Measurements from ENCODE around the gene CCP110. TPM values are rescaled to one million over a fixed set of nuclear protein-coding genes. Genes with fewer than 3 reads are reported as not detected.

The CCP110 gene, protein sequence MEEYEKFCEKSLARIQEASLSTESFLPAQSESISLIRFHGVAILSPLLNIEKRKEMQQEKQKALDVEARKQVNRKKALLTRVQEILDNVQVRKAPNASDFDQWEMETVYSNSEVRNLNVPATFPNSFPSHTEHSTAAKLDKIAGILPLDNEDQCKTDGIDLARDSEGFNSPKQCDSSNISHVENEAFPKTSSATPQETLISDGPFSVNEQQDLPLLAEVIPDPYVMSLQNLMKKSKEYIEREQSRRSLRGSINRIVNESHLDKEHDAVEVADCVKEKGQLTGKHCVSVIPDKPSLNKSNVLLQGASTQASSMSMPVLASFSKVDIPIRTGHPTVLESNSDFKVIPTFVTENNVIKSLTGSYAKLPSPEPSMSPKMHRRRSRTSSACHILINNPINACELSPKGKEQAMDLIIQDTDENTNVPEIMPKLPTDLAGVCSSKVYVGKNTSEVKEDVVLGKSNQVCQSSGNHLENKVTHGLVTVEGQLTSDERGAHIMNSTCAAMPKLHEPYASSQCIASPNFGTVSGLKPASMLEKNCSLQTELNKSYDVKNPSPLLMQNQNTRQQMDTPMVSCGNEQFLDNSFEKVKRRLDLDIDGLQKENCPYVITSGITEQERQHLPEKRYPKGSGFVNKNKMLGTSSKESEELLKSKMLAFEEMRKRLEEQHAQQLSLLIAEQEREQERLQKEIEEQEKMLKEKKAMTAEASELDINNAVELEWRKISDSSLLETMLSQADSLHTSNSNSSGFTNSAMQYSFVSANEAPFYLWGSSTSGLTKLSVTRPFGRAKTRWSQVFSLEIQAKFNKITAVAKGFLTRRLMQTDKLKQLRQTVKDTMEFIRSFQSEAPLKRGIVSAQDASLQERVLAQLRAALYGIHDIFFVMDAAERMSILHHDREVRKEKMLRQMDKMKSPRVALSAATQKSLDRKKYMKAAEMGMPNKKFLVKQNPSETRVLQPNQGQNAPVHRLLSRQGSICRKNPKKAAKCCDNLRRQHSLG
- total RNA-seq (10 to 100 TPM in 5 of 9 donors, 1 to 10 TPM in 4; 6.2 to 14.0 (median 10.6) TPM), polyA plus RNA-seq (10 to 100 TPM in 1 of 3 donors, 1 to 10 TPM in 2; 3.0 to 10.4 (median 6.1) TPM)
- long read RNA-seq, donor 1, partial matches to known transcripts, result 0 of 1 reads
- long read RNA-seq, donor 1, other reads (novel, unspliced or antisense), result 0 of 1 reads
- long read RNA-seq, donor 2, partial matches to known transcripts, result 0 of 19 reads
- long read RNA-seq, donor 2, other reads (novel, unspliced or antisense), result 19 of 19 reads
- long read RNA-seq, donor 3, result 0 reads
- long read RNA-seq, donor 4, result 0 reads
- long read RNA-seq, donor 5, full-length matches to known transcripts, result 1 of 4 reads
- long read RNA-seq, donor 5, partial matches to known transcripts, result 0 of 4 reads
- long read RNA-seq, donor 5, other reads (novel, unspliced or antisense), result 3 of 4 reads
- long read RNA-seq, donor 6, partial matches to known transcripts, result 3 of 3 reads
- long read RNA-seq, donor 6, other reads (novel, unspliced or antisense), result 0 of 3 reads
- long read RNA-seq, donor 7, partial matches to known transcripts, result 0 of 1 reads
- long read RNA-seq, donor 7, other reads (novel, unspliced or antisense), result 0 of 1 reads
- long read RNA-seq, donor 8, full-length matches to known transcripts, result 1 of 1 reads
- long read RNA-seq, donor 8, partial matches to known transcripts, result 0 of 1 reads
- long read RNA-seq, donor 8, other reads (novel, unspliced or antisense), result 0 of 1 reads
- long read RNA-seq, donor 9, result 0 reads
- long read RNA-seq, donor 10, result 0 reads

DNA sequence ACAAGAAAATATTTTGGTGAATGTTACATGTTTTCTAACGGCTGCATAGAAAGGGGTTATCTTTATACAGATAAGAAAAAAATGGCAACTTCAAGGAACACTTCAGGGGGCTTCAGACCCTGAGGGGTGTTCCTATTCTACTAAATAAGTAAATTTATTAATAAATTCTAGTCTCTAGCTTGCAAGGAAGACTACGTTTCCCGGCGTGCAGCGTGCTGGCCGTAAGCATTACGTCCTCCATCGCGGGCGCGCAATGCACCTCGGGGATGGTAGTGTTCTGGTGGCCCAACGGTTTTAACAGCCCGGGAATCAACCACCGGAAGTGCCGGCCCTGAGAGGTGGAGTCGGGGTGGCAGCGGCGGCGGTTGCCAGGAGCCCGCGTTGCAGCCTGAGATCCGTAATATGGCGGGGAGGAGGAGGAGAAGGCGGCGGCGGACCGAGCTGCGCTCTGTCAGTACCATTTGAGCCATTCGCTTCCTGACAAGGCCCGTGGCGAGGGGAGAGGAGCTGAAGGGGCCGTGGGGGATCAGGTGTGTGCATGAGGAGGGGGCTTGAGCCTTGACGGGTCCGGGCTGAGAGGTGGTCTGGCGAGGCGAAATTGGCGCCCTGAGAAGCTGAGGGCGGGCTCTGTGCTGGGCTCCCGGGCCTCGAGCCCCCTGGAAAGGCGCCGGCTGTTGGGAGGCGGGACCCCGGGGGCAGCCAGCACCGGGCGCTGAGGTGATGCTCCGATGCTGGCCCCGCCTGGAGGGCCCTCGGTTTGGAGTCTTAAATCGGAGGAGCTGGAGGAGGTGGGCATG is at the start of gene CCP110:
CCP110 (plus strand) TSS at position 384 of the 797 bp plus-strand sequence. CDS start 3,940 bp downstream, outside the sequence.
- H3K4me3 ChIP-seq, result peak within 1 kb of the TSS; percentile 68 to 87 (median 77)
- intact Hi-C loops (cut with DNase I), result no loop called here
- TF ChIP-seq, protein P1, sequence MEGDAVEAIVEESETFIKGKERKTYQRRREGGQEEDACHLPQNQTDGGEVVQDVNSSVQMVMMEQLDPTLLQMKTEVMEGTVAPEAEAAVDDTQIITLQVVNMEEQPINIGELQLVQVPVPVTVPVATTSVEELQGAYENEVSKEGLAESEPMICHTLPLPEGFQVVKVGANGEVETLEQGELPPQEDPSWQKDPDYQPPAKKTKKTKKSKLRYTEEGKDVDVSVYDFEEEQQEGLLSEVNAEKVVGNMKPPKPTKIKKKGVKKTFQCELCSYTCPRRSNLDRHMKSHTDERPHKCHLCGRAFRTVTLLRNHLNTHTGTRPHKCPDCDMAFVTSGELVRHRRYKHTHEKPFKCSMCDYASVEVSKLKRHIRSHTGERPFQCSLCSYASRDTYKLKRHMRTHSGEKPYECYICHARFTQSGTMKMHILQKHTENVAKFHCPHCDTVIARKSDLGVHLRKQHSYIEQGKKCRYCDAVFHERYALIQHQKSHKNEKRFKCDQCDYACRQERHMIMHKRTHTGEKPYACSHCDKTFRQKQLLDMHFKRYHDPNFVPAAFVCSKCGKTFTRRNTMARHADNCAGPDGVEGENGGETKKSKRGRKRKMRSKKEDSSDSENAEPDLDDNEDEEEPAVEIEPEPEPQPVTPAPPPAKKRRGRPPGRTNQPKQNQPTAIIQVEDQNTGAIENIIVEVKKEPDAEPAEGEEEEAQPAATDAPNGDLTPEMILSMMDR (IDR thresholded peaks at IDR 0.05), result no peak
- TF ChIP-seq POLR2A (IDR thresholded peaks at IDR 0.05), result peak; percentile 29 to 77
- WGBS, 4 donors, result 1 to 4% (median 2%) methylated on average over 29 to 51 of the region's 51 CpGs
- DNase-seq, result peak; percentile 95 to 99 (median 97)
- H3K27me3 ChIP-seq, result no peaks in the 10 kb centered on the region
- H3K9me3 ChIP-seq (replicated peaks in 1 of 3), result no peaks in the 10 kb centered on the region
- peaks cover 0 to 9% of the 10 kb centered on the region in 2 donors for H3K36me3 ChIP-seq (replicated peaks in 1 of 2)
- H3K4me1 ChIP-seq (replicated peaks in 1 of 2), result peaks cover 13 to 28% of the 10 kb centered on the region in 2 donors
- H3K27ac ChIP-seq, result peak within 1 kb of the TSS in 4 of 5 donors; percentile 20 to 63 (median 42)

DNA sequence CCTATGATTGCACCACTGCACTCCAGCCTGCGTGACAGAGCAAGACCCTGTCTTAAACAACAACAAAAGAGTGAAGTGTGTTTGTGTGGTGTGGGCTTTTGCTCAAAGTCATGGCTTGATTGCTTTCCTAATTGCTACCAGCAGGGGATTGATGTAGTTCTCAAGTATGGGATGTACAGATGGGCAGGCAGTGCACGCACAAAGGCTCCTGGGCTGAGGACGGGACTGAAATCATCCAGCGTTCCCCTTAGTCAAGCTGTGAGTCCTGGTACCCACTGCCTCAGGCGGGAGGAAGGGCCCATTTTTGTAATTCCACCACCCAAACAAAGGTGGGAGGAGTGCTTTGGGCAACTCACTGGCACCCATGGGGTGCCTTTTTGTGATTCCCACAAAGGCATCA is 49.1 kb upstream of the CCP110 start:
- TF ChIP-seq, protein P1 (IDR thresholded peaks at IDR 0.05), result no peak
- no peak for TF ChIP-seq POLR2A (IDR thresholded peaks at IDR 0.05)

DNA sequence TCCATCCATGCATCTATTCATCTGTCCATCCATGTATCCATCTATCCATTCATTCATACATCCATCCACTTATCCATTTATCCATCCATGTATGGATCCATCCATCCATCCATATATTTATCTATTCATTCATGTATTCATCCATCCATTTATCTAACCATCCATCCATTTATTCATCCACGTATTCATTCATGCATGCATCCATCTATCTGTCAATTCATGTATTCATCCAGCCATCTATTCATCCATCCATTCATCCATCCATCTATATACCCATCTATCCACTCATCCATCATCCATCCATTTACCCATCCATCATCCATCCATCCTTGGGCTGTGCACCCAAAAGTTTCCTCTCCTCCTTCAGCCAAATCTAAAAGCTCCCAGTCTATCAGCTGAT is 45.2 kb upstream of the CCP110 start:
- H3K4me1 ChIP-seq (replicated peaks in 1 of 2), result no peaks in the 10 kb centered on the region
- no peaks in the 10 kb centered on the region for H3K9me3 ChIP-seq (replicated peaks in 1 of 3)
- H3K4me3 ChIP-seq, result no peak overlapping the region
- H3K27ac ChIP-seq, result no peak overlapping the region
- no peak for TF ChIP-seq POLR2A (IDR thresholded peaks at IDR 0.05)
- TF ChIP-seq, protein P1 (IDR thresholded peaks at IDR 0.05), result no peak
- DNase-seq, result no peak
- WGBS, 4 donors, result 75 to 91% (median 77%) methylated on average over 1 of the region's 1 CpG
- no peaks in the 10 kb centered on the region for H3K27me3 ChIP-seq
- no peaks in the 10 kb centered on the region for H3K36me3 ChIP-seq (replicated peaks in 1 of 2)
- intact Hi-C loops (cut with DNase I), result loop anchor here in 1 of 2 donors (10.0 kb wide), 1 partner anchor 64 kb away; the partner anchor contains the start of gene TMC5

More for the DNA sequence above, 49.1 kb upstream of the CCP110 start:
- Histone ChIP-seq H3K36me3 (replicated peaks in 1 of 2) (no peaks in the 10 kb centered on the region), H3K27me3 (no peaks in the 10 kb centered on the region), H3K4me1 (replicated peaks in 1 of 2) (no peaks in the 10 kb centered on the region), H3K27ac (no peak overlapping the region), H3K4me3 (no peak overlapping the region), H3K9me3 (replicated peaks in 1 of 3) (no peaks in the 10 kb centered on the region)
- intact Hi-C loops (cut with DNase I), result loop anchor here in 1 of 2 donors (10.0 kb wide), 1 partner anchor 60 kb away; the partner anchor contains the start of gene TMC5
- no peak for DNase-seq
- WGBS, 4 donors, result 47 to 75% (median 69%) methylated on average over 2 to 5 of the region's 5 CpGs
